Myocyte (in vitro differentiated cells): ENCODE results near the gene PFKP. TPM values are rescaled to one million over a fixed set of nuclear protein-coding genes. Genes with fewer than 3 reads are reported as not detected.
A peak's percentile ranks its signal among the peaks of the same experiment; 100 is the strongest.

Experiments used
- DNase-seq: peaks from one replicate; pipeline ENCODE4 v3.0.0-alpha.2; 2012; ENCODE audit warnings: low read depth
- total RNA-seq: library from RNA; depleted of rRNA; stranded (reverse); fragments of >200 nt; gene quantifications from 2 replicates; pipeline ENCODE4 v1.2.3, GENCODE V29; 2014

Gene PFKP
- total RNA-seq, 1 donor from 2014 or later, result 26.2 TPM

- DNase-seq, result peak; percentile 35
These were observed 43.7 kb downstream of the PFKP start for GRCh38 chr10:3110782-3111620.

- no peak for DNase-seq
These were observed 44.3 kb downstream of the PFKP start for GRCh38 chr10:3111621-3112163.

DNA sequence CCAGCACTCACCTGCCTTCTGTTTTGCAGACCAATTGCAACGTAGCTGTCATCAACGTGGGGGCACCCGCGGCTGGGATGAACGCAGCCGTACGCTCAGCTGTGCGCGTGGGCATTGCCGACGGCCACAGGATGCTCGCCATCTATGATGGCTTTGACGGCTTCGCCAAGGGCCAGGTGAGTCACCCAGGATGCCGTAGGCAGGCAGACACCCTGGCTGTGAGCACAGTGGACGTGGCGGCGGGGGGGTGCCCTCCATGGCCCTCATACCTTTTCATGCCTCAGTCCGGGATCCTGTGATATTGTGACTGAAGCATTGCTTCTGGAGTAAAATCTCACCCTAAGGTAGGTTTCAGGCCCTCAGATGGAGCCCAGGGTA is 46.0 kb downstream of the PFKP start:
- no peak for DNase-seq

GRCh38 chr10:3115685-3116084 is 48.3 kb downstream of the PFKP start:
- no peak for DNase-seq

DNA sequence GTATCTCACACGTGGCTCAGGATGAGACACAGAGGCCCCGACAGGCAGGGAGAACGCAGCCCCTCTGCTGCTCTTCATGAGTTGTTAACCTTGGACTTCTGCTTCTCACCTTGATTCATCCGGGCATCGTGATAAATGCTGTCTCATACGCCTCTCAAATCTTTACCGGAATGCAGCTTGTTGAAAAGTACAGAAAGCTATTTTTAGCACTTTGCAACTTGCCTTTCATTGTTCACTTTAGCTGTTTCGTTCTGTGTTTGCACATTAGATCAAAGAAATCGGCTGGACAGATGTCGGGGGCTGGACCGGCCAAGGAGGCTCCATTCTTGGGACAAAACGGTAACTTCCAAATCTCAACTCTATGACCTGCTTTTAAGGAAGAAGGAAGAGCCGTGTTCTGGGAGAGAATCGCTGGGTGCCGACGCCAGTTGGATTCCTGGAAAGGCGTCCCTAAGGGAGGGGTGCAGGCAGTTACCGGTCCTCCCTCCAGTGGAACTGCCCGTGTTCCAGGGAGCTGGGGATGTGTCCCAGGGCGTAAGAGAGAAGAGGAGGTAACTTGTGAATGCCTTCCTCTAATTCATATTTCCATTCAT is 49.3 kb downstream of the PFKP start:
- DNase-seq, result no peak

GRCh38 chr10:3117486-3117885 is 50.1 kb downstream of the PFKP start:
- no peak for DNase-seq

DNA sequence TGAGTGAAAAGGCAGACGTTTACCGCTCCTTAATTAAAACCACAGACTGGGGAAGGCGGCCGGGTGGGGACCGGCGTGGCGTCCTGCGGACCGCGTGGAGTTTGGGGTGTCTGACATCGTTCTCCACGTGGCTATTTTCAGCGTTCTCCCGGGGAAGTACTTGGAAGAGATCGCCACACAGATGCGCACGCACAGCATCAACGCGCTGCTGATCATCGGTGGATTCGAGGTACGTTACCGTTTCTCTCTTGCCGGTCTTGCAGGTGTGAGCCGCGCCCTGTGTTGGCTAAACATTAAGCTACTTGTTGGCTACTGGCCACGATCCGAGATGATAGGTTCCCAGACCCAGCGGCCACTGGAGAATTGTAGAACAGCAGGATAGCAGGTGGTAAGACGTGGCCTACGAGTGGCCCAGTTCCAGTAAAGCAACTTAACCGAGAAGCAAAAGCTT is 51.3 kb downstream of the PFKP start:
- no peak for DNase-seq

- no peak for DNase-seq
These were observed 52.6 kb downstream of the PFKP start for GRCh38 chr10:3119796-3120459.

DNA sequence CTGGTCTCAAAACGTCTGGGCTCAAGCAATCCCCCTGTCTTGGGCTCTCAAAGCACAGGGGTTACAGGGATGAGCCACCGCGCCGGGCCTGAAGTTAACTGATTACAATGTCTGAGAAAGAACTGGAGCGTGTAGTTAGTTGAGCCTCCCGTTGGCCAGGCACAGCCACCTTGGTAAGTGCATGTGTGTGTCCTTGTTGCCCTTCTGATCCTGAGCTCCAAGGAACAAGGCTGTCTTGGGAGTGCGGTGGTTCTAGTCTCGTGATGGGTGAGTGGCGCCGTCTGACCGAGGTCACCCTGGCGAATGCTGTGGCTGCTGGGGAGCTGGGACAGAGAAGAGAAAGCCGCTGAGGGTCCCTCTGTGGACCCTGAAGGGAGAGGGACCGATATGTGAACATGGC is 54.7 kb downstream of the PFKP start:
- no peak for DNase-seq

DNA sequence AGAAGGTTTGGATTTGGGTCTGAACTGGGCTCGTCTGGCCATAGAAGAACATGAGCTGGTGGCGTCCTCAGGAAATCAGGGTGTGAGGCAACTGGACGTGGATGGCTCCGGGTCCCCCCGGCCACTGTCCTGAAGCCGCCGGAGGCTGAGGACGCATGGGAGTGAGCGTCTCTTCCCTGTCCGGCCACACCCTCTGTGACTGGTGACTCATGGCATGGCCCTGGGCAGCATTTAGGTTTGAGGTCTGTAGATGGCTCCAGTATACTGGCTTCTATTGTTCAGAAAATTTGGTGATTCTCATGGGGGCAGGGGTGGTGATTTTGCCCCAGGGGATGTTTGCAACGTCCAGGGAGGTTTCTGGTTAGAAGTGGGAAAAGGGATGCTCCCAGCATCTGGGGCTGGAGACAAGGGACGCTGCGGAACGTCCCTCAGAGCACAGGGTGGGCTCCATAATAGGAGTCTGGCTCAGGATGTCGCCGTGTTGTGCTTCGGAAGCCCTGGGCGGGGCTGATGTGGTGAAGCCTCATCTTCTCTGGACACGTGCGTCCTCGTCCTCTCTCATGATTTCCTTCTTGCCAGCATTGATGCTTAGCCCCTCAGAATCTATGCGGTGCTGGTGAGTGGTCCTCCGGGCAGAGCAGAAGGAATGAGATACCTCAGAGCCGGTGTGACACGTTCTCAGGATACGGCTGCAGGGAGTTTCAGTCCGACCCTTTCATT is 55.3 kb downstream of the PFKP start:
- DNase-seq, result peak; percentile 16

GRCh38 chr10:3123571-3124411 is 56.4 kb downstream of the PFKP start:
- no peak for DNase-seq

- no peak for DNase-seq
These were observed 57.2 kb downstream of the PFKP start for GRCh38 chr10:3124412-3125175.

DNA sequence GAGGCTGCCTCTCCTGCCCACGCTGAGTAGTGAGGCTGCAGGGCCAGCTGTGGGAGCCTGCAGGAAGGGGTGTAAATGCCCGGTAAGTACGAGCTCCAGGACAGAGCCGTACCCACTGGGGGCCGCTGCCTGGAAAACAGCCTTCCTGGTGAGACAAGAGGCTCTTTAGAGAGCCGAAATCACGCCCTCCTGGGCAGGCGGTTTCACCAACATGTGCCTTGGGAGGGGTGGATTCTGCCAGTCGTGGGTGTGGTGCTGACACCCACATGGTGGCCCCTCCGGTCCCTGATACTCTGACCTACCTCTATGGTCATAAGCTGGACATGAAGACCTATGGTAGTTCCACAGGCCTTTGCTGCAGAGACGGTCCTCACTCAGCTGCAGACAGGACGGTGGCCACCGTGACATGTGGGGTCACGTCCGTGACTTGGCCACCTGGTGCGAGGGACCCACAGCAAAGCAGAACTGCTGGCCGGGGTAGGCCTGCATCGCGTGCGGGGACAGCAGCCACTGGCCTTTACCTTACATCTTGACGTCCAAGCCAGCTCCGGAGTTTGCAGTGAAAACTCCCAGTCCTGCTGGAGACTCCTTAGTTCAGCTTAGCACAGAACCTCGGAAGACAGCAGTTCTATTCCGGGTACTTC is 58.3 kb downstream of the PFKP start:
- DNase-seq, result no peak

- no peak for DNase-seq
These were observed 58.9 kb downstream of the PFKP start for GRCh38 chr10:3126249-3126648.

DNA sequence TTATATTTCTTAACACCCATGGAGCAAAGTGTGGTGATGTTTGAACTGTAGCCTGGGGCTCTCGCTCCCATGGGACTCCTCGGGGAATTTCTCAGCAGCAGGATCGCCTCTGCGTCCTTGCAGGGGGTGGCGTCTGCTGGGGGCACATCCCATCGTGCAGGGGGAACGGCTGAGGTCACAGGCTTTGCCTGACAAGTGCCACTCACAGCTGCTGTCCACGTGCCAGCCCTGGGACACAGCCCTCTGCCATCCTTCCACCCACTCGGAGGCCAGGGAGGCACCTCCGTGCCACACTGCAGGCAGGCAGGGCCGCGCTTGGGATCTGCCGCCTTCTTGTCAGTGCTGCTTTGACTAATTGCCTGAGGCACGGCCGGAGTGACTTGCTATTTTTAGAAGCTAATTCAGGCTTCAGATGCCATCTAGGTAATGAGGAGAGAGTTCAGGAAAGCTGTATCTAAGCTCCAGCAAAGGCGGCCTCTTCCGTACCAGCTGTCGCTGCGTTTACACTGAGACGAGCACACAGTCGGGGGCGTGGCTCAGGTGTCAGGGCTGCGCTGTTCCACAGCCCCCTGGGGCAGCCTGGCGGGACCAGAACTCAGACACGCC is 59.5 kb downstream of the PFKP start:
- peak; percentile 6 for DNase-seq

DNA sequence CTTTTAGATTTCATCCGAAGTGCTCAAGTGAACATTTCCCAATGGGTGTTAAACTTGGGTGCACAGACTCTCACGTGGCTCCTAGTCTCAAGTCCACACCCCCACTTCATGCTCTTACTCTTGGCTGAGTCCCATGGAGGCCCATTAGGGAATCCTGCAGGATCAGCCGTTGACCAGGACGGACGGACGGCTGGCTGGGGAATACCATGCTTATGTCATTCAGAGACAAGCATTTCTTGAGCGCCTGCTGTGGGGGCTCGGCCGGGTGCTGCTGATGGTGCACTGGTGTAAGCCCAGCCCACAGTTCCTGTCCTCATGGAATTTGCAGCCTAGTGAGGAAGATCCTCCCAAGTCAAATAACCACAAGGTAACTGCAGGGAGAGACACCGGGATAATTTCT is 60.6 kb downstream of the PFKP start:
- no peak for DNase-seq

DNA sequence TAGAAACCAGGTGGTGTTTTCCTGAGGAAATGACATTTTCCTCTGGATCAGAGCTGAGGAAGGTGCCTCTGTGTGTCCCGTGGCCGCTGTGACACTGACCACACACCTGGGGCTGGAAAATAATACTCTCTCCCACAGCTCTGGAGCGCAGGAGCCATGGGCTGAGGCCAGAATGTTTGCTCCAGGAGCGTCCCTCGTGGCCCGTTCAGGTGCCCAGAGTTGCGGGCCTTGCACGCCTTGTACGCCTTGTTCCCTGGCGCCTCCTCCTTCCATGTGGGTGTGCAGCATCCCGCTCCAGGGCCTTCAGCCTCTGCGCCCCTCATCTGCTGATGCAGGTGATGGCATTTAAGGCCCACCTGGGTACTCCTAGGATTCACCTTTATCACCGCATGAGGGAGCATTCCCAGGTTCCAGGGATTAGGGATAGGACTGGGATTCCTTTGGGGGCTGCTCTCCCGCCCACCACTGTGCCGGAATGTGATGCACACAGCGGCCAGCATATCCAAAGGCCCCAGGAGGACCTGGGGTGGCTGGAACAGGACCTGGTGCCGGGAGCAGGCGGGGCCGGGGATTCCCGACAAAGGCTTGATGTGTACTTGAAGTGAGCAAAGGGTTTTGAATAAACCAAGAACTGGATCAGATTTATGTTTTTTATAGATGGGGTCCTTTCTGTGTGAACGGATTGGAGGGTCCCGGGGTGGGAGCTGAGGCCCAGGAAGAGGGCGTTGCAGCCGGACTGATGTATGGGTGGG is 61.2 kb downstream of the PFKP start:
- no peak for DNase-seq
